Urothelium cell line (cell line): ENCODE data around the gene FOSL2.

Experiments
- DNase-seq: peaks from one replicate; pipeline ENCODE4 v3.0.0; 2011; ENCODE audit warnings: low spot score, mixed read lengths
- FAIRE-seq: peaks from 2 replicates; lab custom pipeline; 2011; peaks lifted over from hg19 to GRCh38; lab: Jason Lieb, UNC

Gene FOSL2

GRCh38 chr2:28391564-28392296, 928 bp upstream of the FOSL2 start:
- DNase-seq (peak; percentile 76), FAIRE-seq (no peak)

- FAIRE-seq (no peak), DNase-seq (peak; percentile 57)
Measured at GRCh38 chr2:28393114-28393836, 617 bp downstream of the FOSL2 start.

GRCh38 chr2:28394331-28394877, 1.7 kb downstream of the FOSL2 start:
- FAIRE-seq (no peak), DNase-seq (no peak)

GRCh38 chr2:28394997-28395333, 2.3 kb downstream of the FOSL2 start:
- no peak for FAIRE-seq

GRCh38 chr2:28395334-28396061, 2.8 kb downstream of the FOSL2 start:
- FAIRE-seq = no peak
- no peak for DNase-seq

More at GRCh38 chr2:28394997-28395333, 2.3 kb downstream of the FOSL2 start:
- DNase-seq = no peak

- no peak for DNase-seq
- FAIRE-seq = no peak
Measured at GRCh38 chr2:28397043-28397381, 4.4 kb downstream of the FOSL2 start.

- FAIRE-seq (no peak), DNase-seq (no peak)
Measured at GRCh38 chr2:28398101-28398834, 5.6 kb downstream of the FOSL2 start.

- DNase-seq = no peak
- no peak for FAIRE-seq
Measured at GRCh38 chr2:28399289-28399688, 6.6 kb downstream of the FOSL2 start.

GRCh38 chr2:28399956-28400355, 7.3 kb downstream of the FOSL2 start:
- DNase-seq (no peak), FAIRE-seq (no peak)

- FAIRE-seq (no peak), DNase-seq (no peak)
Measured at GRCh38 chr2:28400419-28400818, 7.8 kb downstream of the FOSL2 start.

GRCh38 chr2:28400921-28401320, 8.3 kb downstream of the FOSL2 start:
- FAIRE-seq (no peak), DNase-seq (no peak)

GRCh38 chr2:28401411-28401810, 8.8 kb downstream of the FOSL2 start:
- DNase-seq = no peak
- FAIRE-seq = no peak

- no peak for DNase-seq
- no peak for FAIRE-seq
Measured at GRCh38 chr2:28401948-28402550, 9.4 kb downstream of the FOSL2 start.

GRCh38 chr2:28403370-28403956, 10.8 kb downstream of the FOSL2 start:
- DNase-seq = no peak
- no peak for FAIRE-seq

GRCh38 chr2:28404086-28404485, 11.4 kb downstream of the FOSL2 start:
- FAIRE-seq (no peak), DNase-seq (no peak)

GRCh38 chr2:28405537-28405936, 12.9 kb downstream of the FOSL2 start:
- no peak for FAIRE-seq
- no peak for DNase-seq

- FAIRE-seq (peak; percentile 65), DNase-seq (peak; percentile 60)
Measured at GRCh38 chr2:28406276-28407096, 13.8 kb downstream of the FOSL2 start.

- peak; percentile 48 for FAIRE-seq
- DNase-seq = no peak
Measured at GRCh38 chr2:28407131-28407975, 14.7 kb downstream of the FOSL2 start.
